Adrenal gland (tissue), 5 donors: ENCODE results near the gene FBXO41.

ENCODE experiments used
- POLR2A ChIP-seq, 2 donors: fragments of 450-650 bp; IDR thresholded peaks; one replicate each; pipeline ENCODE4 v1.6.1; 2017; ENCODE audit warnings: antibody characterized with exemption in 2 of 2, mild to moderate bottlenecking in 2 of 2, moderate library complexity in 1 of 2
- TF ChIP-seq, protein P1 (sequence below), 6 experiments: fragments of 450-650 bp in 4 of 6; fragments of 200-600 bp in 2 of 6; sonication (generic) in 1 of 6; IDR thresholded peaks; 1 replicate in 5 of 6; 2 replicates in 1 of 6; pipeline versions ENCODE4 v1.5.1 to v1.8.0; 2016 to 2021; ENCODE audit warnings: antibody characterized with exemption in 6 of 6, mild to moderate bottlenecking in 2 of 6, moderate library complexity in 1 of 6
- donor health status: DM: no; HTN: no; CAD: no.

DNA sequence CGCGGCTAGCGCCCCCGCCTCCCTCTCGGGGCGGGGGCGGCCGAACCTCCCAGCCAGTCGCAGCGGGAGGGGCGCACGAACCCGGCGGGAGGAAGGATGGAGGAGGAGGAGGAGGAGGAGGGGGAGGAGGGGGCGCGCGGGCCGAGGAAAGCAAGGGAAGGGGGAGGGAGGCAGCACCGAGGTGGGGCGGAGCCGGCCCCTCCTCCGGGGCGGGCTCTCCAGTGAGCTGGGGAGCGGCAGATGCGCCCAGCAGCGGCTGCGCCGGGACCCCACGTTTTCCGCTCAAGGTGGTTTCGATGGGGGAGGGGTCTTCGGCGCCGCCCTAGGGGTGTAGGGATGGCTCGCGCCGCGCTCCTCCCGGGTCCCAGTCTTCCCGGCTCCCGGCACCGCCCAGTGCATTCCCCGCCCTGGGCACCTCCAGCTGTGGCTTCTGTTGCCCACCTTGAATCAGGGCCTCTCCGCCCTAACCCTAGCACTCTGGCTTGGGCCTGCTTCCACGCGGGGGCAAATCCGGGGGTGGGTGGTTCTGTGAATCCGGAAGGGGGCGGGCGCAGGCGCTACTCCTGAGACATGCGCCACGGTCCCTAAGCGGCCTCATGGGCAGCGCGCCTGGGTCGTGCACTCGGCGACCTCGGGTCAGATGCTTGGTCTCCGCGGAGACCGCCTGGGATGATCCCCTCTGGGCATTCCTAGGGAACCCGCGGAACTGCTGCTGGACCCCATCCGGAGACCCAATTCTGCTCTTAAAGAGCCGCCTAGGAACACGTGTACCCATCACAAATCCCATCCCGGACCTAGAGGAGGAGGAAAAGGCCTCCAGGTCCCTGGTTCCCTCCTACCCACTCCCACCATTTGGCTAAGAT, at the start of gene FBXO41:
- peak in 1 of 2 donors; percentile 15 for TF ChIP-seq POLR2A (IDR thresholded peaks at IDR 0.05)
- TF ChIP-seq, protein P1, sequence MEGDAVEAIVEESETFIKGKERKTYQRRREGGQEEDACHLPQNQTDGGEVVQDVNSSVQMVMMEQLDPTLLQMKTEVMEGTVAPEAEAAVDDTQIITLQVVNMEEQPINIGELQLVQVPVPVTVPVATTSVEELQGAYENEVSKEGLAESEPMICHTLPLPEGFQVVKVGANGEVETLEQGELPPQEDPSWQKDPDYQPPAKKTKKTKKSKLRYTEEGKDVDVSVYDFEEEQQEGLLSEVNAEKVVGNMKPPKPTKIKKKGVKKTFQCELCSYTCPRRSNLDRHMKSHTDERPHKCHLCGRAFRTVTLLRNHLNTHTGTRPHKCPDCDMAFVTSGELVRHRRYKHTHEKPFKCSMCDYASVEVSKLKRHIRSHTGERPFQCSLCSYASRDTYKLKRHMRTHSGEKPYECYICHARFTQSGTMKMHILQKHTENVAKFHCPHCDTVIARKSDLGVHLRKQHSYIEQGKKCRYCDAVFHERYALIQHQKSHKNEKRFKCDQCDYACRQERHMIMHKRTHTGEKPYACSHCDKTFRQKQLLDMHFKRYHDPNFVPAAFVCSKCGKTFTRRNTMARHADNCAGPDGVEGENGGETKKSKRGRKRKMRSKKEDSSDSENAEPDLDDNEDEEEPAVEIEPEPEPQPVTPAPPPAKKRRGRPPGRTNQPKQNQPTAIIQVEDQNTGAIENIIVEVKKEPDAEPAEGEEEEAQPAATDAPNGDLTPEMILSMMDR (IDR thresholded peaks at IDR 0.05): no peak
